T47D (cell line): ENCODE measurements around the gene CTIF.

Source experiments
- DNase-seq, 2 experiments: peaks; one replicate each; pipeline versions ENCODE4 v3.0.0 to v3.0.0-alpha.2; 2011 to 2012; ENCODE audit warnings: low read depth in 1 of 2, low spot score in 1 of 2
- JUND ChIP-seq: IDR thresholded peaks from 2 replicates; pipeline ENCODE4 v1.6.1; 2012; ENCODE audit warnings: low read depth
- in situ Hi-C: cut with HindIII; loops from 2 replicates; pipeline ENCODE4 v1.10.0; 2016; ENCODE audit warnings: low sequenced_read_pairs, low pct_unique_long_range_greater_than_20kb

CTIF gene

GRCh38 chr18:48723837-48724236, 185.0 kb downstream of the CTIF start:
- in situ Hi-C loops = no loop called here
- TF ChIP-seq JUND = no peak
- DNase-seq = no peak

DNA sequence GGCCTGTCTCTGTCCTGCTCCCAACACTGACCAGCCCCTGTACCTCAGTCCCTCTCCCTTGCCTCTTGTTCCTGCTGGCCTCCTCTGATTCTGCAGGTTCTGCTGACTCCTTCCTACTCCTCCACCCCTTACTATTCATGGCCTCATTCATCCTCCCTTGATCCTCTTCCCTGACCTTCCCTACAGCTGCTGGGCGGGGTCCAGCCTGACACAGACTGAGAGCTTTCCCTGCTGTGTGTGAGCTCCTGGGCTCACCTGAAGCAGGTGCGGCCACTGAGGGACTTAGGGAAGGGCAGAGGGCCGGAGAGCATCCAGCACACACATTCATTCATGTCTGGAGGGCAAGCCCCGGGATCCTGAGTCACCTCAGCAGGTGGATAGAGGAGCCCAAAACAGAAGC, 185.6 kb downstream of the CTIF start:
- DNase-seq = no peak
- no peak for TF ChIP-seq JUND
- in situ Hi-C loops = no loop called here

DNA sequence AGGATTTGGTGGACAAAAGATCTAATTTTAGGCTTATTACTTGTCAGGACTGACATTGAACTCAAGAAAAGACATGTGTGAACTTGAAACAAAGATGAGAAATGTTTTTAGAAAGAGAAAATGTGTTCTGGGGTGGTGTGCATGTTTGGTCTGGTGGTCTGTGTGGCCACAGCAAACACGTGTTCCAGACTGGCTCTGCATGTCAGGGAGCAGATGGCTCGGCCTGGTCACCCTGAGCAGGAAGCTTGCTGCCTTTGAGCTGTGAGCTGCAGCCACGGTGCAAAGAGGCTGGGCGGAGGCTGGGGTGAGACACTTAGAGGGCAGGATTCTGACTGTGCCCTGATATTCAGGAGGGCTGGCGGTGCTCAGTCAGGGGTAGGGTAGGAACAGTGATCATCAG, 186.1 kb downstream of the CTIF start:
- no peak for DNase-seq
- in situ Hi-C loops = no loop called here
- TF ChIP-seq JUND = no peak

GRCh38 chr18:48725562-48725961, 186.7 kb downstream of the CTIF start:
- in situ Hi-C loops = no loop called here
- TF ChIP-seq JUND = no peak
- DNase-seq = no peak

GRCh38 chr18:48727681-48728080, 188.8 kb downstream of the CTIF start:
- no peak for TF ChIP-seq JUND
- in situ Hi-C loops = no loop called here
- no peak for DNase-seq

GRCh38 chr18:48728204-48728833, 189.5 kb downstream of the CTIF start:
- in situ Hi-C loops = no loop called here
- no peak for DNase-seq
- no peak for TF ChIP-seq JUND

DNA sequence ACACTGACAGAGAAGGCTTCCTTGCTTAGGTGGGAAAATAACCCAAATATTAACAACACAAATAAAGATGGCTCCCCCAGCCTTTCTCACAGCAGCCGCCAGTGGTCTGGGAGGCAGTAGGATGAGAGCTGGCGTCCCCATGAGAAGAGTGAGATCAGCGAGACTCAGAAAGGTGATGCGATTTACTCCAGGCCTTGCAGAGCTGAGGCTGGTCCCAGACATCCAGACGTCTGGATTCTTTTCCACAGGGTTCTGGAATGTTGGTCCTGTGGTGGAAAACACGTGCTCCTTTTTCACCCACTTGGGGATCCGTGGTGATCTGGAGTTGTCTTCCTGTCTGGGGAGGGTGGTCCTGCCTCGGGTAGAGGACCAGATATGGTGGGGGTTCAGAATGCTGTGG, 190.6 kb downstream of the CTIF start:
- DNase-seq = no peak
- no peak for TF ChIP-seq JUND
- in situ Hi-C loops = no loop called here

DNA sequence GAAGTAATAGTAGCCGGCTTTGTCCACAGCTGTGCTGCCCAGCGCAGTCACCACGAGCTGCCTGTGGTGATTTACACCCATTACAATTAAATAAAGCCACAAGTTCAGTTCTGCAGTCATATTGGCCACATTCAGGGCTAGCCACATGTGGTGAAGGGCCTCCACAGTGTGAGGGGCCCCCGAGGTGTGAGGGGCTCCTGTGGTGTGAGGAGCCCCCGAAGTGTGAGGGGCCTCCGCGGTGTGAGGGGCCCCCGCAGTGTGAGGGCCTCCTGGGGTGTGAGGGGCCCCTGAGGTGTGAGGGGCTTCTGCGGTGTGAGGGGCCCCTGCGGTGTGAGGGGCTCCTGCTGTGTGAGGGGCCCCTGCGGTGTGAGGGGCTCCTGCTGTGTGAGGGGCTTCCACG, 191.2 kb downstream of the CTIF start:
- no peak for DNase-seq
- in situ Hi-C loops = no loop called here
- TF ChIP-seq JUND = no peak

DNA sequence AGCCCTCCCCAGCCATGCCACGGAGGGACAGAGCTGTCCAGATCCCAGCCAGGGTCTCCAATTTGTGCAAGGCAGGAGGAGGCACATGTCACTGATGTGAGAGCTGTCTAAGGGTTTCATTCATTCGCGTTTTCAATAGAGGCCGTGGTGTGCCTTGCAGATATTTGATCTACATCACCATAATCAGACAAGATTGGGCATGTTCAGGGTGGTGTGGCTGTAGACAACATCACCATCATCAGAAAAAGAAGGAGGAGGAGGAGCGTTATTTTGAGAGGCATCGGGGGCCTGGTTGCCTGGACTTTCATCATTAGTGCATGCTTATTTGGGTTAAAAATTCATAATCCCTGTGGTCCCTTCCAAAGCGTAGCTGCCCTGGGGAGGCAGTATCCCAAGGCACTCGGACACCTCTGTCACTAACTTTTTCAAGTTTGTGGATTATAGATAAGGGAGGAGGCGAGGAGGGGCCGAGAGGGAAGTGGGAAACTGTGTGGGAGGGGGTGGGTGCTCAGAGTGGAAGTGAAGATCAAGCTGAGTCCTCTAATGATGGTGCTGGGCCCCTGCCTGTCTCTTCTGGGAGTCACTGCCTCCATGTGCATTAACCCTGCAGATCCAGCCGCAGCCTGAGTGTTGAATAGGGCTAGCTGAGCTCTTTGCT, 194.1 kb downstream of the CTIF start:
- no peak for DNase-seq
- TF ChIP-seq JUND = no peak
- in situ Hi-C loops = no loop called here

- no peak for TF ChIP-seq JUND
- DNase-seq = no peak
- in situ Hi-C loops = no loop called here
Observed at GRCh38 chr18:48733643-48734253, 194.9 kb downstream of the CTIF start.

DNA sequence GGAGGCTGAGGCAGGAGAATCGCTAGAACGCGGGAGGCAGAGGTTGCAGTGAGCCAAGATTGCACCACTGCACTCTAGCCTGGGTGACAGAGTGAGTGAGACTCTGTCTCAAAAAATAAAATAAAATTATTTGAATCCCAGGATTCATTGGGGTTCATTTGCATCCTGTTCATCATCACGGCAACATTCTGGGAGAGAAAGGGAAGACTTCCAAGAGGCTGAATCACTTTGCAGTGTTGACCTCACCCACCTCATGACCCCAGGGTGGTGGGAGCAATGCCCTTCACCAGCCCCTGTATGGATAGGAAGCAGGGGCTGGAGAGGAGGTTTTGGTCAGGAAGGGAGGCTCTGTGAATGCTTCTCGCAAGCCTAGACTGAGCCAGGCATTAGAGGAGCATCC, 195.6 kb downstream of the CTIF start:
- TF ChIP-seq JUND = no peak
- in situ Hi-C loops = no loop called here
- DNase-seq = no peak

DNA sequence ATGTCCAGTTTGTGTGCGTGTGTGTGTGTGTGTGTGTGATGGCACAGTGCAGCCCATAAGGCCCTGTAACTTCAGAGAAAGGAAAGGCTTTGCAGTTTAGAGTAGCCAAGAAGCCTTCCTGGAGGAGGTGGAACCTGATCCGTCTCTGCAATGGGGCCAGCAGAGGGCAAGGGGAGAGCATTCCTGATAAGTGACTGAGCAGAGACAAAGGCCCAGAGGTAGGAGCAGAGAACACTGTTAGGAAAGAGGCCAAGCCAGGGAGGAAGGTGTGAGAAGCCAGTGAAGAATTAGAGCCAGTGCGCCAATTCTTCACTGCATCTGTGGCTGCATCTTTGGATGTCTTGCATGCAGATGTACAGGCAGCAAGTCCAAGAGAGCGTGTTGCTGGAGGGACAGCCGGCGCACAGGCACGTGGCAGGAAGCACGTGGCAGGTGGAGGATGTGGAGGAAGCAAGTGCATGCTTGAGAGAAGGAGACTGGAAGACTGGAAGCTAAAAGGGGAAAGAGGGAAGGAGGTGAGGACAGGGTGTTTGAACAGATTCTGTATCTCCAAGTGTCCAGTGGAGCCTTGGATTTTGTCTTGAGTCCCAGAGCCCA, 196.3 kb downstream of the CTIF start:
- no peak for DNase-seq
- no peak for TF ChIP-seq JUND
- in situ Hi-C loops = no loop called here

GRCh38 chr18:48735681-48736255, 196.9 kb downstream of the CTIF start:
- in situ Hi-C loops = no loop called here
- no peak for TF ChIP-seq JUND
- DNase-seq = no peak
